Mesothelial cell of epicardium (in vitro differentiated cells): Measurements from ENCODE around the gene TUBB6. TPM values are rescaled to one million over a fixed set of nuclear protein-coding genes. Genes with fewer than 3 reads are reported as not detected.

Source experiments
- DNase-seq, 2 experiments: peaks; one replicate each; pipeline ENCODE4 v3.0.0; 2021; ENCODE audit warnings: low spot score in 2 of 2; ENCODE audit not compliant: unreplicated experiment in 2 of 2
- H3K27ac Mint-ChIP-seq: 2 replicates; pipeline ENCODE4 v1.8.0; 2021; ENCODE audit warnings: mixed read lengths
- H3K27me3 Mint-ChIP-seq: 2 replicates; pipeline ENCODE4 v1.8.0; 2021; ENCODE audit warnings: low read depth, mixed read lengths
- H3K36me3 Mint-ChIP-seq: 2 replicates; pipeline ENCODE4 v1.8.0; 2021; ENCODE audit warnings: mixed read lengths
- H3K4me1 Mint-ChIP-seq: 2 replicates; pipeline ENCODE4 v1.8.0; 2021; ENCODE audit warnings: mixed read lengths
- H3K4me3 Mint-ChIP-seq: 2 replicates; pipeline ENCODE4 v1.8.0; 2021; ENCODE audit warnings: mild to moderate bottlenecking, moderate library complexity, mixed read lengths
- H3K9me3 Mint-ChIP-seq: 2 replicates; pipeline ENCODE4 v1.8.0; 2021; ENCODE audit warnings: mixed read lengths
- total RNA-seq: library from RNA; stranded (reverse); gene quantifications from 3 replicates; pipeline ENCODE4 v1.2.1, GENCODE V29; 2021
- TF ChIP-seq, protein P1 (sequence below): fragments of 200-600 bp; sonication (generic); IDR thresholded peaks from one replicate; pipeline ENCODE4 v1.5.0; 2021; ENCODE audit warnings: antibody characterized with exemption; ENCODE audit not compliant: unreplicated experiment

The TUBB6 gene
- total RNA-seq, result 53.1 to 57.5 TPM (median 55.0 TPM) in 3 replicates

DNA sequence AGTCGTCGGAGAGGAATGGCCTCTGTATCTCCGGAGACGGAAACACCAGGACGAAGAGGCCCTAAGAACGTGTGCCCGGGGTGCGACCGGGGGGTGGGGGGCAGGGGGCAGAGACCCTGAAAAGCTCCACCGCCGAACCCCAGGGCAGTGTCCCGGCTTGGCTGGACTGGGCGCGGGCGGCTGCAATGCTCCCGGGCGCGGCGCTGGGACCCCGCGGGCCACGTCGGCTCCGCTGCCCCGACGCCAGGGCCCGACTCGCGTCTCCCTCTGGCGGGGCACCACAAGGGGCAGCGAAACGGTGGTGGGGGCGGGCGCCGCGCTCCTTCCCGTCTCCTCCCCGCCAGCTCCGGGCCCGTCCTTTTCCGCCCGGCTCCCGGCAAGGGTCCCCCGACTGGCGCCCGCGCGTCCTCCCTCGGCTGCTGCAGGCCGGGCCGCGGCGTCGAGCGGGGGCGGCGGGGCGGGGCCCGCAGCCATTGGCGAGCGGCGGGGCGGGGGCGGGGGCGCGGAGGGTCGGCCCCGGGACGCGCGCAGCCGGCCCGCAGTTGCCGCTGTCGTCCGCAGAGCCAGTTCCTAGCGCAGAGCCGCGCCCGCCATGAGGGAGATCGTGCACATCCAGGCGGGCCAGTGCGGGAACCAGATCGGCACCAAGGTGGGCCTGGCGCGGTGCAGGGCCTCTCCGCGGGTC, at the start of gene TUBB6:
TUBB6 (plus strand) TSS at position 541 of the 685 bp plus-strand sequence; CDS start at position 593, 52 bp downstream.
- TF ChIP-seq, protein P1, sequence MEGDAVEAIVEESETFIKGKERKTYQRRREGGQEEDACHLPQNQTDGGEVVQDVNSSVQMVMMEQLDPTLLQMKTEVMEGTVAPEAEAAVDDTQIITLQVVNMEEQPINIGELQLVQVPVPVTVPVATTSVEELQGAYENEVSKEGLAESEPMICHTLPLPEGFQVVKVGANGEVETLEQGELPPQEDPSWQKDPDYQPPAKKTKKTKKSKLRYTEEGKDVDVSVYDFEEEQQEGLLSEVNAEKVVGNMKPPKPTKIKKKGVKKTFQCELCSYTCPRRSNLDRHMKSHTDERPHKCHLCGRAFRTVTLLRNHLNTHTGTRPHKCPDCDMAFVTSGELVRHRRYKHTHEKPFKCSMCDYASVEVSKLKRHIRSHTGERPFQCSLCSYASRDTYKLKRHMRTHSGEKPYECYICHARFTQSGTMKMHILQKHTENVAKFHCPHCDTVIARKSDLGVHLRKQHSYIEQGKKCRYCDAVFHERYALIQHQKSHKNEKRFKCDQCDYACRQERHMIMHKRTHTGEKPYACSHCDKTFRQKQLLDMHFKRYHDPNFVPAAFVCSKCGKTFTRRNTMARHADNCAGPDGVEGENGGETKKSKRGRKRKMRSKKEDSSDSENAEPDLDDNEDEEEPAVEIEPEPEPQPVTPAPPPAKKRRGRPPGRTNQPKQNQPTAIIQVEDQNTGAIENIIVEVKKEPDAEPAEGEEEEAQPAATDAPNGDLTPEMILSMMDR, result no peak
- peak; percentile 42 to 65 for DNase-seq
- peak within 1 kb of the TSS; percentile 81 for H3K4me3 Mint-ChIP-seq
- H3K27ac Mint-ChIP-seq, result peak within 1 kb of the TSS; percentile 89
- peaks cover 22% of the 10 kb centered on the region for H3K36me3 Mint-ChIP-seq
- H3K27me3 Mint-ChIP-seq, result peaks cover 32% of the 10 kb centered on the region
- H3K4me1 Mint-ChIP-seq, result peaks cover 27% of the 10 kb centered on the region
- H3K9me3 Mint-ChIP-seq, result peaks cover 6% of the 10 kb centered on the region

DNA sequence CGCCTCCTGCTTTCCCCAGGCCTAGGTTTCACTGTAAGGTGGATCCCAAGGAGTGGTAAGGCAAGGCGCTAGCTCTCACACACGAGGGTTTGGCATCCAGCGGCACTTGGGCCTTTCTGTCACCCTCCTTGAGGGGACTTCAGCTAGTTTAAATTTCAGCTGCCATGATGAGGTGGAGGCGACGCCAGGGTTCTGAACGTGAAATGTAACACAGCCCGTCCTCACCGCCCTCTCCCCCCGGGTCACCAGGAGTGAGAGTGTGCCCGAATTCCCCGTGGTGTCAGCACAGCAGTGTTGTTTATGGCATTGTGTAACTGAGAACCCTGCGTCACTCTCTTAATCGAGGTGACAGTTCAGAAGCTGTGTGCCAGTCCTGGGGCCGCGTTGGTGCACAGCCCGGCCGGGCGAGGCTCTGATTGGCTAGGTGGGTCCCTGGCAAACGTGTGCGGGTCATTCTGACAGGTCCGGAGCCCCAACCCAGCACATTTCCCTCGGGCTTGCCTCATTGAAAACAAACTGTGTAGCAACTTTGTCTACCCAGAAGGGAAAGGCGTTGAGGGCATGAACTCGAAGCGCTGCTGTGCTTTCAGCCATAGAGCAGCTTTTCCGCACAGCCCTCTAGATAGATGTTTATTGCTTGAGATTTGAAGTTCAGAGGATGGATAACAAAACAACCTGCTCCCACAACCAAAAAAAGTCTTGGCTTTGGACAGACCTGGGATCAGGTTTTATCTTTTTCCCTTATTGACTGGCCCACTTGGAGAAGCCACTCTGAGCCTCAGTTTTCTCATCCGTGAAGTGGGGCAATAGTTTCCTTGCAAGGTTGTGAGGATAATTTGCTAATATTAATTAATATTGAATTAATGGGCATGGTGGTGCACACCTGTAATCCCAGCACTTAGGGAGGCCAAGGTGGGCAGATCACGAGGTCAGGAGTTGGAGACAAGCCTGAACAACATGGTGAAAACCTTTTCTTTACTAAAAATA, 49.0 kb upstream of the TUBB6 start:
- DNase-seq, result no peak
- no peak overlapping the region for H3K4me3 Mint-ChIP-seq
- H3K9me3 Mint-ChIP-seq, result no peaks in the 10 kb centered on the region
- TF ChIP-seq, protein P1, result no peak
- peaks cover 24% of the 10 kb centered on the region for H3K4me1 Mint-ChIP-seq
- H3K27me3 Mint-ChIP-seq, result peaks cover 58% of the 10 kb centered on the region
- H3K36me3 Mint-ChIP-seq, result no peaks in the 10 kb centered on the region
- H3K27ac Mint-ChIP-seq, result no peak overlapping the region

DNA sequence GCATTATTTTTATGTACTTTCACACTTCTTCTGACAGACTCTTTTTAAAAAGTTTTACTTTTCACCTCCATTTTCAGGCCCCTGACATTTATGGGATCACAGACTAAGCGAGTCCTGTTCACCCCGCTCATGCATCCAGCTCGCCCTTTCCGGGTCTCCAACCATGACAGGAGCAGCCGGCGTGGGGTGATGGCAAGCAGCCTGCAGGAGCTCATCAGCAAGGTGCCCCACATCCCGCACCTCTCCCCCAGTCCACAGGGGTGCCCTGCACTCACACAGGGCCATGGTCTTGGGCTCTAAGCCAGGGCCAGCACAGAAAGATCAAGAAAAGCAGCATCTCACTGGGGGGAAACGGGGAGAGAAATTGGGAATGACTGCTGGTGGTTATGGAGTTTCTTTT, 45.3 kb upstream of the TUBB6 start:
- H3K9me3 Mint-ChIP-seq, result no peaks in the 10 kb centered on the region
- no peak overlapping the region for H3K4me3 Mint-ChIP-seq
- DNase-seq, result no peak
- no peak overlapping the region for H3K27ac Mint-ChIP-seq
- H3K36me3 Mint-ChIP-seq, result no peaks in the 10 kb centered on the region
- peaks cover 40% of the 10 kb centered on the region for H3K27me3 Mint-ChIP-seq
- no peaks in the 10 kb centered on the region for H3K4me1 Mint-ChIP-seq
- TF ChIP-seq, protein P1, result no peak

DNA sequence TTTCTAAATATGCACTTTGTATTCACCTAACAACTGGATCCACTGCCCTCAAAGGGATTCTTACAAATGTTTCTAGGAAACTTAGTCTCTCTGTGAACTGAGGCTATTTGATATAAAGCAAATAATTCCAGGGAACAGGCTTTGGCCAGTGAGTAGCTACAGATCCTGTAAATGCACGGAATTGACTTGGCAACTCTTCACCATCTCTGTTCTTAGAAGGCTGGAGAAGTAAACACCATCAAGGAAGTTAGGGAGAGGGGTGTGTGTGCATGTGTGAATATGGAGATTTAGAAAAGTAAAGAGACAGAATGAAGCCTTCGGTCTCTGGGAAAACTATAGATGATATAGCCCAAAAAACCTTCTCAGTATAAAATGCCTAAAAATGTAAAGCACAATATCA, 43.2 kb upstream of the TUBB6 start:
- no peaks in the 10 kb centered on the region for H3K9me3 Mint-ChIP-seq
- H3K36me3 Mint-ChIP-seq, result no peaks in the 10 kb centered on the region
- no peaks in the 10 kb centered on the region for H3K4me1 Mint-ChIP-seq
- H3K27ac Mint-ChIP-seq, result no peak overlapping the region
- TF ChIP-seq, protein P1, result no peak
- DNase-seq, result no peak
- H3K4me3 Mint-ChIP-seq, result no peak overlapping the region
- peaks cover 40% of the 10 kb centered on the region for H3K27me3 Mint-ChIP-seq

DNA sequence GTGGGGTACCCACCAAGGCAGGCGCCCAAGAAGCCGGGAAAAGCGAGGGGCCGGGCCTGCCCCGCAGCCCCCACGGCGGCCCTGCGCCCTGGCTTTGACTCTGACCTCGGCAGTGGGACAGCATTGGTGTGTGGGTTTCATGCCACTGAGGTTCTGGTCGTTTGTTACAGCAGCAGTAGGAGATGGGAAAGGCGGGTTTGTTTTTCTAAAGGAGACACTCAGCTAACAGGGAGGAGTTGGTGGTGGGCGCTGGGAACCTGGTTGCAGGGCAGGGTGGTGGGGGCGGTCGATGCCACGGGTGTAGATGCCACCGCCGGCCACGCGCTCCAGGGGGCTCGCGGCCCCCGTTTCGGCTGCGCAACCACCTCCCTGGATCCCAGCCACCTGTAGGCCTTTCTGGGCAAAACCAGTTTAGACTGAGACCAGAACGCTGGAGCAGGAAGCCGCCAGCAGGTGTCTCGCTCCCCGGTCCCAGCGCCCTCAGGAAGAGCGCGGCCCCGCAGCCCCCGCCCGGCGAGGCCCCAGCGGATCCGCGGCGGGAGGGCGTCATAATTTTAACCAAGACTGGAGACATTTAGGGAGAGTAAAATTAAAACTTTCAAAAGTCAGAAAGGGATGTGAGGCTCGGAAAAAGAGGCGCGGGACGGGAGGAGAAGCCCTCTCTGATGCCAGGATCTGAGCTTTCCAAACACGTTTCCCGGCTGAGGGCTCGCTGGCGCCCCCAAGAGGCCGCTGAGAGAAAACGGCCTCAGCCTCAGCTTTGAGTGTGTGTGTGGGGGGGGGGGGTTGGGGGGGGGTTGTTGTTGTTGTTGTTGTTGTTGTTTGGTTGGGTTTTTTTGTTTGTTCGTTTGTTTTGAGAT, 36.4 kb upstream of the TUBB6 start:
- peak; percentile 61 to 81 for DNase-seq
- TF ChIP-seq, protein P1, result peak; percentile 71
- H3K27ac Mint-ChIP-seq, result no peak overlapping the region
- H3K4me1 Mint-ChIP-seq, result no peaks in the 10 kb centered on the region
- peaks cover 3% of the 10 kb centered on the region for H3K27me3 Mint-ChIP-seq
- H3K9me3 Mint-ChIP-seq, result no peaks in the 10 kb centered on the region
- H3K36me3 Mint-ChIP-seq, result no peaks in the 10 kb centered on the region
- H3K4me3 Mint-ChIP-seq, result peak overlapping the region; percentile 71
